GM21515 (cell line): ENCODE results near the gene USP40.

Source experiments
- ATAC-seq: cut with Tn5 transposase; IDR thresholded peaks from one replicate; pipeline ENCODE4 v1.9.1; 2021; ENCODE audit not compliant: unreplicated experiment

Gene USP40

GRCh38 chr2:233479616-233480489, 86.7 kb downstream of the USP40 start:
- ATAC-seq = no peak

- no peak for ATAC-seq
Measured at GRCh38 chr2:233477548-233478433, 88.8 kb downstream of the USP40 start.

- no peak for ATAC-seq
Measured at GRCh38 chr2:233476651-233477547, 89.7 kb downstream of the USP40 start.

- no peak for ATAC-seq
Measured at GRCh38 chr2:233476063-233476410, 90.5 kb downstream of the USP40 start.

- ATAC-seq = no peak
Measured at GRCh38 chr2:233474308-233475160, 92.0 kb downstream of the USP40 start.

GRCh38 chr2:233473878-233474277, 92.7 kb downstream of the USP40 start:
- no peak for ATAC-seq

- ATAC-seq = no peak
Measured at GRCh38 chr2:233473386-233473791, 93.2 kb downstream of the USP40 start.

- ATAC-seq = no peak
Measured at GRCh38 chr2:233471291-233472035, 95.1 kb downstream of the USP40 start.

- no peak for ATAC-seq
Measured at GRCh38 chr2:233470839-233471238, 95.7 kb downstream of the USP40 start.

- no peak for ATAC-seq
Measured at GRCh38 chr2:233470011-233470687, 96.4 kb downstream of the USP40 start.

GRCh38 chr2:233469261-233470010, 97.1 kb downstream of the USP40 start:
- ATAC-seq = no peak

- ATAC-seq = no peak
Measured at GRCh38 chr2:233468741-233469110, 97.9 kb downstream of the USP40 start.

GRCh38 chr2:233468047-233468740, 98.4 kb downstream of the USP40 start:
- ATAC-seq = no peak

- no peak for ATAC-seq
Measured at GRCh38 chr2:233466991-233467603, 99.5 kb downstream of the USP40 start.

- ATAC-seq = no peak
Measured at GRCh38 chr2:233464531-233465240, 101.9 kb downstream of the USP40 start.

- no peak for ATAC-seq
Measured at GRCh38 chr2:233464056-233464455, 102.5 kb downstream of the USP40 start.
